Heart left ventricle (tissue), 16 donors: ENCODE measurements around the gene KANTR. TPM values are rescaled to one million over a fixed set of nuclear protein-coding genes. Genes with fewer than 3 reads are reported as not detected.

ENCODE experiments used
- ATAC-seq, 4 donors: fragments of 200-7000 bp; cut with Tn5 transposase; one replicate each; pipeline ENCODE4 v1.9.1; 2020 to 2022; ENCODE audit warnings: moderate library complexity in 4 of 4, mild to moderate bottlenecking in 3 of 4, moderate number of reproducible peaks in 1 of 4
- DNase-seq, 5 donors: peaks; one replicate each; pipeline ENCODE4 v3.0.0-alpha.2; 2020
- H3K27ac ChIP-seq, 12 donors: fragments of 200-600 bp; sonication (generic) in 4 of 12; one replicate each; pipeline versions ENCODE4 v1.5.0 to v1.8.0; 2016 to 2022; ENCODE audit warnings: mild to moderate bottlenecking in 2 of 12
- H3K27me3 ChIP-seq, 9 donors: fragments of 200-600 bp; sonication (generic) in 2 of 9; one replicate each; pipeline versions ENCODE4 v1.5.1 to v1.8.0; 2016 to 2022; ENCODE audit warnings: mild to moderate bottlenecking in 3 of 9
- H3K36me3 ChIP-seq, 9 donors: fragments of 200-600 bp; sonication (generic) in 2 of 9; one replicate each; pipeline versions ENCODE4 v1.5.0 to v1.8.0; 2018 to 2022; ENCODE audit warnings: mild to moderate bottlenecking in 2 of 9
- H3K4me1 ChIP-seq, 12 donors: fragments of 200-600 bp; sonication (generic) in 4 of 12; one replicate each; pipeline versions ENCODE4 v1.5.0 to v1.8.0; 2016 to 2022; ENCODE audit warnings: mild to moderate bottlenecking in 3 of 12
- H3K4me3 ChIP-seq, 12 donors: fragments of 200-600 bp; sonication (generic) in 4 of 12; one replicate each; pipeline versions ENCODE4 v1.5.0 to v1.8.0; 2017 to 2022; ENCODE audit warnings: mild to moderate bottlenecking in 9 of 12, moderate library complexity in 4 of 12
- H3K9me3 ChIP-seq, 12 donors: fragments of 200-600 bp; sonication (generic) in 4 of 12; one replicate each; pipeline versions ENCODE4 v1.5.0 to v1.8.0; 2016 to 2022; ENCODE audit warnings: mild to moderate bottlenecking in 1 of 12
- CTCF ChIP-seq, 12 donors: fragments of 200-600 bp; sonication (generic) in 4 of 12; IDR thresholded peaks; one replicate each; pipeline versions ENCODE4 v1.5.0 to v1.8.0; 2018 to 2022; ENCODE audit warnings: antibody characterized with exemption in 12 of 12, mild to moderate bottlenecking in 5 of 12
- POLR2A ChIP-seq, 2 donors: fragments of 450-650 bp; IDR thresholded peaks; one replicate each; pipeline ENCODE4 v1.6.1; 2017; ENCODE audit warnings: antibody characterized with exemption in 2 of 2, mild to moderate bottlenecking in 2 of 2, moderate library complexity in 2 of 2
- WGBS, 4 donors: extraction: QIAGEN DNeasy Blood & Tissue Kit in 2 of 4; methylation state at CpG; one replicate each; pipeline versions ENCODE4 v1.1.5 to v1.1.7; 2013 to 2018; 5-methylcytosine and 5-hydroxymethylcytosine counted together
- intact Hi-C, 10 donors: fragments of 100-400 bp; cut with DNase I; formaldehyde crosslinking; loops; one replicate each; pipeline versions ENCODE4 v1.11.1 to v1.14.2; 2022
- polyA plus RNA-seq, 2 donors: library from polyadenylated mRNA; stranded (reverse); fragments of 200-250 nt; gene quantifications; one replicate each; pipeline ENCODE4 v1.2.3, GENCODE V29; 2013
- total RNA-seq, 9 donors: library from RNA; depleted of rRNA in 2 of 9; stranded (reverse); fragments of >200 nt in 2 of 9; fragmentation: NEBNext Ultra II Directional in 3 of 9; extraction: Animal tissue kit (Norgen Biotek cat#: 25700) in 3 of 9; gene quantifications; one replicate each; pipeline versions ENCODE4 v1.1.0 to v1.2.4, GENCODE V29; 2016 to 2023
- donor health status: ischemic (EF 13 %, LVEDD 7.1; RV severe dilation, severe dysfunction).
- donor health status: healthy with polysubstance abuse.
- donor health status: DM: no; HTN: yes; CAD: no.
- donor health status: DM: no; HTN: no; CAD: no.
- donor health status: ischemic (EF 25% LVEDD 6.9; RV normal size, moderate dysfunction).
- donor health status: ischemic (EF 25% LVEDD 5.7; RV mildly dilated, moderate dysfunction).
- donor health status: healthy.
- donor health status: DM: yes; HTN: yes; CAD: no.
- donor health status: ischemic (EF 35%, LVEDD 5.7; RV mildly dilated, moderate dysfunction).
- donor health status: nonischemic (EF 11% LVEDD 7.7; RV severe dilation, severe dysfunction).
- donor health status: DM: yes; HTN: yes; CAD: no.
- donor health status: PGD.
- donor health status: ischemic (EF 29% LVEDD 5.4; RV normal size, mild dysfunction).
- donor health status: nonischemic (EF 23%, LVEDD 6.1; RV moderate dilation, normal function).

Gene KANTR
- total and polyA plus RNA-seq, 11 donors: 2.5 to 9.2 (median 6.0) TPM

- no peak for DNase-seq
- peaks cover 0 to 3% (median 0%) of the 10 kb centered on the region in 12 donors for H3K9me3 ChIP-seq
- no peak overlapping the region for H3K27ac ChIP-seq
- H3K36me3 ChIP-seq: peaks cover 0 to 5% (median 0%) of the 10 kb centered on the region in 9 donors
- TF ChIP-seq CTCF (IDR thresholded peaks at IDR 0.05) (no peak), POLR2A (IDR thresholded peaks at IDR 0.05) (no peak)
- intact Hi-C loops: loop anchor here in 2 of 10 donors (2.0 kb wide), 1 partner anchor 21 kb away; no protein-coding TSS in a partner anchor
- H3K27me3 ChIP-seq: peaks cover 0 to 12% (median 0%) of the 10 kb centered on the region in 9 donors
- peaks cover 0 to 25% (median 5%) of the 10 kb centered on the region in 12 donors for H3K4me1 ChIP-seq
- ATAC-seq: no peak
- 66 to 96% (median 82%) methylated on average over 2 of the region's 2 CpGs for WGBS, 4 donors
- H3K4me3 ChIP-seq: no peak overlapping the region
Measured at GRCh38 chrX:53091354-53091753, 2.6 kb upstream of the KANTR start.

GRCh38 chrX:53093177-53093655, 726 bp upstream of the KANTR start:
- Histone ChIP-seq H3K27ac (peak overlapping the region; percentile 47 to 94 (median 87)), H3K36me3 (no peaks in the 10 kb centered on the region), H3K9me3 (peaks cover 0 to 3% (median 0%) of the 10 kb centered on the region in 12 donors), H3K4me3 (peak overlapping the region in 10 of 12 donors; percentile 30 to 94 (median 70)), H3K27me3 (peaks cover 0 to 18% (median 0%) of the 10 kb centered on the region in 9 donors), H3K4me1 (peaks cover 0 to 14% (median 3%) of the 10 kb centered on the region in 12 donors)
- TF ChIP-seq POLR2A (IDR thresholded peaks at IDR 0.05) (no peak), CTCF (IDR thresholded peaks at IDR 0.05) (peak; percentile 22 to 66 (median 52))
- peak; percentile 63 to 79 (median 73) for ATAC-seq
- intact Hi-C loops: loop anchor here in 4 of 10 donors (1.0 to 2.0 kb wide), 3 partner anchors 20 to 22 kb away; no protein-coding TSS in a partner anchor
- 0 to 42% (median 19%) methylated on average over 16 of the region's 16 CpGs for WGBS, 4 donors
- peak; percentile 76 to 89 (median 84) for DNase-seq

GRCh38 chrX:53094582-53094905, 602 bp downstream of the KANTR start:
- intact Hi-C loops: no loop called here
- WGBS, 4 donors: 1 to 50% (median 24%) methylated on average over 5 of the region's 5 CpGs
- TF ChIP-seq CTCF (IDR thresholded peaks at IDR 0.05) (no peak), POLR2A (IDR thresholded peaks at IDR 0.05) (no peak)
- ATAC-seq (no peak), DNase-seq (no peak)
- peaks cover 0 to 3% (median 0%) of the 10 kb centered on the region in 12 donors for H3K9me3 ChIP-seq
- peaks cover 0 to 10% (median 0%) of the 10 kb centered on the region in 9 donors for H3K36me3 ChIP-seq
- peaks cover 0 to 23% (median 0%) of the 10 kb centered on the region in 9 donors for H3K27me3 ChIP-seq
- H3K27ac ChIP-seq: peak overlapping the region in 10 of 12 donors; percentile 74 to 94 (median 88)
- peaks cover 0 to 11% (median 1%) of the 10 kb centered on the region in 12 donors for H3K4me1 ChIP-seq
- peak overlapping the region; percentile 56 to 94 (median 68) for H3K4me3 ChIP-seq

- no peak for ATAC-seq
- peaks cover 0 to 20% (median 0%) of the 10 kb centered on the region in 9 donors for H3K27me3 ChIP-seq
Measured at GRCh38 chrX:53095796-53096195, 1.9 kb downstream of the KANTR start.

More at GRCh38 chrX:53095796-53096195, 1.9 kb downstream of the KANTR start:
- no peak overlapping the region for H3K4me3 ChIP-seq
- H3K4me1 ChIP-seq: peaks cover 0 to 11% (median 1%) of the 10 kb centered on the region in 12 donors
- 78 to 83% (median 79%) methylated on average over 3 of the region's 3 CpGs for WGBS, 4 donors
- H3K9me3 ChIP-seq: peaks cover 0 to 3% (median 0%) of the 10 kb centered on the region in 12 donors
- no peak overlapping the region for H3K27ac ChIP-seq
- no peak for DNase-seq
- intact Hi-C loops: no loop called here
- H3K36me3 ChIP-seq: peaks cover 0 to 12% (median 0%) of the 10 kb centered on the region in 9 donors
- TF ChIP-seq POLR2A (IDR thresholded peaks at IDR 0.05) (no peak), CTCF (IDR thresholded peaks at IDR 0.05) (no peak)
